ENCODE data around the gene NRXN2.
"Not testable (repeated sequence)": the region's sequence is repeated elsewhere in the genome, so short reads cannot be mapped to it uniquely, and the experiment has no call there.

Gene NRXN2

DNA sequence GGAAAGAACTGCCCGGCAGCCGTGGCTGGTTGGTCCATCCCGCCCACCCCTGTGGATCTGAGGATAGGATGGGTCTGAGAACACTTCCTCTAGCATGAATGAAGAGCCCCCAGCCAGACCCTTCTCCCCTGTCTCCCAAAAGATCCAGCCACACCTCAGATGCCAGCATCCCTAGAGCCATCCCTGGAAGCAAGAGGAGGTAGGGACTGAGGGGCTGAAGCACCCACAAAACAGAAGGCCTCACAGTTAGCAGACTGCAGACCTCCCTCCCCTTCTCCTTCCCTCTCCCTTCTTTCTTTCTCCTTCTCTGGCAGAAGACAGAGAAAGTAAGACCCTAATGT, 1.7 kb downstream of the NRXN2 start:
- DNase-seq (ENCODE audit: low spot score): no peak

DNA sequence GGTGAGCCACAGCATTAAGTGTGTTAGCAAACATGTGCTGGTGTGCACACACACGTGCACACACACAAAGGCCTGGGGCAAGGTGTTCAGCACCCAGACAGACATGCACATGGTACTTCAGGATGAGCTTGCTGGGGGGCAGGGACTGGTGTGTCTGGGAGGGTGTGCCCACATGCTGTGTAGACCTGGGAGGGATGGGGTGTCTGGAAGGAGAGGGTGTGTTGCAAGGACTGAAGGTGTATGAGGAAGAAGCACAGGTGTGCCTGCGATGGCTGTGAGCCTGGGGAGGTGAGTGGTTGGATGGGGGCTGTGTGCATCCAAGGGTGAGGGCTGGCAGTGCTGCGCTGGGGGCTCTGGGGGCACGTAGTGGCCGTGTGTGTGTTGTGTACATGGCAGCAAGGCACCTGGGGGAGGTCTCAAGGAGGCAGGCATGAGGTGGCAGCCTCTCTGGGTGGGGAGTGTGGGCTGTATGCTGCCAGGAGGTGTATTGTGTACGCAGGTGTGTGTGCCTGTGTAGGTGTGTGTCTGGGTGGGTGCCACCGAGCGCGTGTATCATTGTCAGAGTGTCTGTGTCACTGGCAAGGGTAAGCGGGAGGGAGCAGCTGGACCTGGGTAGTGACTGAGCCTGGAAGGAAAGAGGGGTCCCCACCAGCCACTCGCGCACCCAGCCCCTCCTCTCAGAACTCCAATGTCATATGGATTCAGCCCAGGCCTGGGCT, 2.2 kb downstream of the NRXN2 start:
- DNase-seq (ENCODE audit: low spot score): no peak

DNA sequence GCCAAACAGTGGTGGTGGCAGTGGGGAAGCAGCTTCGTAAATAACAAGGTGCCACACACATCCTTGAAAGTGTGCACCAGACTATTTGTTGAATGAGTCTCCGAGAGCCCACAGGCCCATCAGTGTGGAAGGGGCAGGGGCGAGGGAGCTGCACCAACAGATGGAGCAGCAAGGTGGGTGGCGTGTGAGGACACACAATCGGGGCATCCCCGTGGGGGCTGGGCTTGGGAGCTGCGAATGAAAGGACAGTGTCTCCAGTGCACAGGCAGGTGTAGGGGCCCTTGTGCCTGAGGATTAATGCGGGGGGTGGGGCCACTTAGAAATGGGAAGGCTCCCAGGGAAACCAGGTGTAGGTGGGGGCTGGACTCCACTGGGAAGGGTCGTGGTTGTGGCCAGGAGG, 2.8 kb downstream of the NRXN2 start:
- no peak for DNase-seq (ENCODE audit: low spot score)

- no peak for DNase-seq (ENCODE audit: low spot score)
Observed at GRCh38 chr11:64719406-64719805, 3.6 kb downstream of the NRXN2 start.

- no peak for DNase-seq (ENCODE audit: low spot score)
Observed at GRCh38 chr11:64718780-64719124, 4.2 kb downstream of the NRXN2 start.

DNA sequence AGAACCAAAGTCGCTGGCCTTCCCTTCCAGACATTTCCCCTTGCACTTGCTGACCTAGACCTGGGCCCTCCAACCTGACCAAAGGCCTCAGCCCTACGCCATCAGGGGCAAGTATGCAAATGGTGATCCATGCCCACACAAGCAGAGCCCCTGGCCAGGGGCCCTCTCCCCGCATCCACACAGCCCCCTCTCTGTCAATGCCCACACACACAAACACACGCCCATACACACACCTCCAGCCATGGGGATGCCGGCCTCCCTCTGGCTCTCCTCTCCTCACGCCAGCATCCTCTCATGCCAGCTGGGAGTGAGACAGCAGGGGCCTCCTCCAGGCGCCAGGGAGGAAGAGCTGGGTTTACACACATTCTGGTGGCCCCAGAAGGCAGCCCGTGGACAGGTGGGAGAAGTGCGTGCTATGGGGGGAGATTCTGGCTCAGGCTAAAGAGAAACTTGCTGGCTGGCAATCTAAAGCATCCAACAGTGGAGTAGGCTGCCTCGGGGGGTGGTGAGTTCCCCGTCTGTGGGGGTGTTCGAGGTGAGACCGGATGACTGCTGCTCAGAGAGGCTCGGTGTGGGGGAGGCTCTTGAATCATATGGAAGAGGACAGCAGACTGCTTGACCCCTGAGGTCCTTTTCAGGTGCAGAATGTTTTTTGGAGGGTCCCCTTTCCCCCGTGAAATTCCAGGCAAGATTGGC, 4.8 kb downstream of the NRXN2 start:
- DNase-seq (ENCODE audit: low spot score): no peak

DNA sequence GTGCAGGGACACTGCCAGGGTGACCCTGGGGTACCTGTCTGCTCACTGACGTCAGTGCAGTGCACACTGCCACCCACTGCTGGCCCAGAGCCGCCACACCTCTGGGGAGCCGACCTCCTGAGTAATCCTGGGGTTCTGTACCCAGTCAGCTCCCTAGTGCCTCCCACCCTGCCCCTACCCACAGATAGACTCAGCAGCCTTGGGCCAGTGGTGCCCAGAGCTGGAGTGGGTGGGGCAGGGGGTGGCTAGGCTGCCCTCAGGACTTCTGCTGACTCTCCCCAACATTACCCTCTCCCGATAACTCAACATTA, 5.8 kb downstream of the NRXN2 start:
- no peak for DNase-seq (ENCODE audit: low spot score)

- no peak for DNase-seq (ENCODE audit: low spot score)
Observed at GRCh38 chr11:64716473-64717267, 6.3 kb downstream of the NRXN2 start.

DNA sequence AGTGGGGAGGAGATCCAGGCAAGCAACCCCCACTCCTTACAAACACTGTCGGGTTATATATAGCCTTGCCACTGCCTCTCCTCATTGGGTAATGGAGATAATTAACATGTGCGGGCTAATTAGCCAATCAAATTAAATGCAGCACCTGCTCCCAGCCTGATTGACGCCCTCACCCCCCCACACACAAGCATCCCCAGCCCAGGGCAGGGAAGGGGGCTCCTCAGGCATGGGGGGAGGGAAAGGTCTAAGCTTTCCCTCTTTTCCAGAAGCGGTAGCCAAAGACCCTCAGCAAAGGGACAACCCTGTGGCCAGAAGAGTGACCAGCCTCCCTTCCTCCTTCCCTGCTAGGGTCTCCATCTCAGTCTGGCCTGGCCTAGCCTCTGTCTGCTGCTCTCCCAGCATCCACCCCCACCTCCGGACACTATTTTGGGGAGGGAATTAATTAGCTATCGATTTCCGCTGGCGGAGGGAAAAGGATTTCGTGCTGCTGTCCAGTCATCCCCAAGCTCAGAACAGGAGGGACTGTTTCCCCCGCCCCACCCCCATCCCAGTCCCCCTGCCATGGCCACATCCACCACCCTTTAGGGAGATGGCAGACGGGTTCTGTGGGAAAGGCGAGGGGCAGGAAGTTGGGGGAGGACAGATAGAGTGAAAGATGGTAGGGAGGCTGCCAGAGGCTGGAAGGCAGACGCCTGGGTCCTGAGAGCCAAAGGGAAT, 7.1 kb downstream of the NRXN2 start:
- no peak for DNase-seq (ENCODE audit: low spot score)

DNA sequence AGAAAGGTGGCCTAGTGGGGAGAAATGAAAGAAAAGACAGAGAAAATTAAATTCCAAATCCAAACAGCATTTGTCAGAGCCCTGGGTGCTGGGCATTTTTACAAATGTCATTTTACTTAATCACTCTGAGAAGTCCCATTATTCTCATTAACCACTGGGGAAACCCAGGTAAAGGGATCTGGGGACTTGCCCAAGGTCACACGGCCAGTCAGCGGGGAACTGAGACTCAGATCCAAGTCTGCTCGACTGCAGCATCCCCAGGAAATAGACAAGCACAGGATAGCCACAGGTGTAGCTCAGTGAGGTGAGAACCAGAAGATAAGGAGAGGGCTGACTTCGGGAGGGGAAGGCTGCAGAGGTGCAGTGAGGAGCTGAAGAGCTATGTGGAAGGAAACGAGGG, 7.9 kb downstream of the NRXN2 start:
- DNase-seq (ENCODE audit: low spot score): no peak

GRCh38 chr11:64714666-64715065, 8.3 kb downstream of the NRXN2 start:
- no peak for DNase-seq (ENCODE audit: low spot score)

DNA sequence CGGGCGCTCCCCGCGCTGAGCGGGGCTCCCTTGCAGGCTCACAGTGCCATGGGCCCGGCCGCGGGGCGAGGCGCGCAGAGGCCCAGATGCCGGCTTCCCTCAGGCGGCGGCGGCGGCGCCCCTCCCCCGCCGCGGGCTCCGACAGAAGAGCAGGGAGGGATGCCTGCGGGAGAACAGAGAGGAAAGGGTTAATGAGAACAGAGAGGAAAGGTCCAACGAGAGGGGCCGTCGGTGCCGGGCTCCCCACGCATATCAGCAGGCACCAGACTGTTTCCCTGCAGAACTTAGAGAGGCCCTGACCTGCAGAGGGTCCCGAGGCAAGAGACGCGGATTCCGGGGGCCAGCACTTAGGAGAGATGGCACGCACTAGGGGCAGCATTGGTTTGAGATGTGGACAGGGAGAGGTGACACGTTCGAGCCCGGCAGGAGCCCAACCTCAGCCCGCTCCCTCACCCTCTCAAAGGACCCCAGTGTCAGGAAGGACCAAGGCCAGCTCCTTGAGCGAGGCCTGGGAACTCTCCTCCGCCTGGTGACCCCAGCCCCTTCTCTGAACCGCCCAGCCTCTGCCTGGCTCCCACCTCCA, 9.1 kb downstream of the NRXN2 start:
- DNase-seq (ENCODE audit: low spot score): no peak

GRCh38 chr11:64713016-64713707, 9.8 kb downstream of the NRXN2 start:
- no peak for DNase-seq (ENCODE audit: low spot score)

DNA sequence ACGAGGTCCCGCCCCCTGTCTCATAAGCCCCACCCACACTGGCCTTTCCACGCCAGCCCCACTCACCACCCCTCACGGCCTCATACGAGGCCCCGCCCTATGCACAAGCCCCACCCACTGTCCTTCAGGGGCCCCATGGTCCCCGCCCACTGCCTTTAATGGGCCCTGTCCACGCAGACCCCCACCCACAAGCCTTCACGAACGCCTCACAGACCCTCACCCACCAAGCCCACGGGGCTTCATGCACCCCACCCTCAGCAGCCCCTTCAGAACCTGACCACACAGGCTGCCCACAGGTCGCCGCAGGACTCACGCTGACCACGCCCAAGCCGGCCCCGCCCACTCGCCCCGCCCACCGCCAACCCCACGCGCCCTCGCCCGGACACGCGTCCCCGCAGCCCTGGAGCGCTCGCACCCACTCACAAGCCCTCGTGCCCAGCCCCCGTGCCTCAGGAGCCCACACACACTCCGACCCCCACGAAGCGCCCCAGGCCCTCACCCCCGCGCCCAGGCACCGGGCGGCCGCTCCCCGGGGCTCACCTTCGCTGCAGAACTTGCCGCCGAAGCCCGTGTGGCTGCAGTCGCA, 10.5 kb downstream of the NRXN2 start:
- DNase-seq (ENCODE audit: low spot score): no peak

GRCh38 chr11:64711956-64712362, 11.0 kb downstream of the NRXN2 start:
- no peak for DNase-seq (ENCODE audit: low spot score)

GRCh38 chr11:64711138-64711955, 11.7 kb downstream of the NRXN2 start:
- DNase-seq (ENCODE audit: low spot score): no peak

- no peak for DNase-seq (ENCODE audit: low spot score)
Observed at GRCh38 chr11:64710418-64711137, 12.4 kb downstream of the NRXN2 start.

- DNase-seq (ENCODE audit: low spot score): no peak
Observed at GRCh38 chr11:64705501-64705900, 17.5 kb downstream of the NRXN2 start.

DNA sequence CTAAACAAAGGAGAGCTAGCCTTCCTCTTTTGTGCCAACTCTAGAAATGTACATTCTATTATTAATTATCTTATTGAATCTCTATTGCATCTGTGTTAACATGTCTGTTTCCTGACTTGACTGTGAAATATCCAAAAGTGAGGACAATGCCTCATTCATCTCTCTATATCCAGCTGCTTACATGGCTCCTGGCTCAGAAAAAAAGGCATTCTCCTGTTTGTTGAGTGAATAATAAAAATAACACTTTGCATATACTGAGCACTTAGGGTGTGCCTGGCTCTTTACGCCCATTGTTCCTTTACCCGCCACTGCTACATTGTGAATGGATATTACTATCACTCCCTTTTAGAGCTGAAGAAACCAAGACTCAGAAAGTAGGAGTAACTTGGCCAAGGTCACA, 19.9 kb downstream of the NRXN2 start:
- no peak for DNase-seq (ENCODE audit: low spot score)

GRCh38 chr11:64701956-64702355, 21.0 kb downstream of the NRXN2 start:
- DNase-seq (ENCODE audit: low spot score): not testable (repeated sequence)
